ENCODE data around the gene FAM177B.

The FAM177B gene

DNA sequence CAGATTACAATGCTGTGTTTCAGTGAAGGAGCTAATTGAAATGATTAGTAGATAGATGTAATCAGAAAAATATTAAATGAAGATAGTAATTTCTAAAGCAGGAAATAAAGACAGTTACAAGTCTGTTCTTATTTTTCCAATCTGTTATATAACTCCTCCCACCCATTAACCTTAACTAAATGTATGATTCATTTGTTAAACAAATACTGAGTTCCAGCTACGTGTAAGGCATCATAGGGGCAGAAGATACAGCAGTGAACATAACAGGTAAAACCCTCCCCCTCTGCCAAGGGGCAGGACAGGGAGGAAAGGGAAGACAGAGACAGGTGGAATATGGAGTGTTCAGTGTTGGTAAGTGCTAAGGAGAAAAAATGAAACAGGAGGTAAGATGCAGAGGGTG lies at the start of gene FAM177B:
TSS of gene FAM177B (plus strand) at position 231 of the 400 bp plus-strand sequence. CDS start 9,344 bp downstream, outside the sequence.
- DNase-seq (ENCODE audit: low read depth in 3 of 3, low spot score in 1 of 3), result no peak

DNA sequence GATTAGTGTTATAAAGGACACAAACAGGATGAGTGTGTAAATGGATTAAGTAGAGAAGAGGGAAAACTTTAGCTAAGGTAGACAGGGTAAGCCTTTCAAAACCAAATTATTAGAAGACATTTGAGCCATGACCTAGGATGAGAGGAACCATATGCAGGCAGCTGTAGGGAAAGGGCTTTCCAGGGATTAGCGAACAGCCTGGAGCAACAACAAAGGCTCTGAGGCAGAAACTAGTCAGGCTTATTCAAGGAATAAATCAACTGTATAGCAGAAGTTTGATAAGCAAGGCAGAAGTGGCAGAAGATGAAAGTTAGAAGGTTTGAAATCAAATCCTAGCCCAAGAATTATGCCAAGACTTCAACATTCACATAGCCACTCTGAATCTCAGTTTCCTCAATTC lies 46.0 kb upstream of the FAM177B start:
- DNase-seq (ENCODE audit: low read depth in 3 of 3, low spot score in 1 of 3), result no peak

DNA sequence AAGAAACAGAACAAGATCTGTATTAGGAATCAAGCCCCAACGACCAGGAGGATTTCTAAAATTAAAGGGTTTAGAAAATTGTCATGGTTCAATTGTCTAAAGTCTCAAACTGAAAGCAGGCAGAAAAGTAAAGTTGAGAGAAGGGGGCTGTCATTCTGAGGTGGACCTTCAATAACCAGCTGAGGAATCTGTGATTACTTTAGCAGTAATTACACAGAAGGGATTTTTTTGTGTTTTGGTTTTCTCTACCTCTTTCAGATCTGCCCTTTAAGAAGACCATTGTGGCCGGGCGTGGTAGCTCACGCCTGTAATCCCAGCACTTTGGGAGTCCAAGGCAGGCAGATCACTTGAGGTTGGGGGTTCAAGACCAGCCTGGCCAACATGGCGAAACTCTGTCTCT lies 42.1 kb upstream of the FAM177B start:
- no peak for DNase-seq (ENCODE audit: low read depth in 3 of 3, low spot score in 1 of 3)

DNA sequence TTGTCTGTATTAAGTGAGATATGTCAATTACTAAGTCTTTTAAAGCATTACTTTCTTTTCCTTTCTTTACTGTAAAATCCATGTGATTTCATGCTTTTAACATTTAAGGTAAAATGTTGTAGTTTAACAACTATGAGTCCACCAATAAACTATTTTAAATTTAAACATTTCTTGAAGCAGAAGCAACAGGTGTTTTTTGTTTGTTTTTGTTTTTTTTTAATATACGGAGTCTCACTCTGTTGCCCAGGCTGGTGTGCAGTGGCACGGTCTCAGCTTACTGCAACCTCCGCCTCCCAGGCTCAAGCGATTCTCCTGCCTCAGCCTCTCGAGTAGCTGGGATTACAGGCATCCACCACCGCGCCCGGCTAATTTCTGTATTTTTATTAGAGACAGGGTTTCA lies 40.3 kb upstream of the FAM177B start:
- DNase-seq (ENCODE audit: low read depth in 3 of 3, low spot score in 1 of 3), result no peak

DNA sequence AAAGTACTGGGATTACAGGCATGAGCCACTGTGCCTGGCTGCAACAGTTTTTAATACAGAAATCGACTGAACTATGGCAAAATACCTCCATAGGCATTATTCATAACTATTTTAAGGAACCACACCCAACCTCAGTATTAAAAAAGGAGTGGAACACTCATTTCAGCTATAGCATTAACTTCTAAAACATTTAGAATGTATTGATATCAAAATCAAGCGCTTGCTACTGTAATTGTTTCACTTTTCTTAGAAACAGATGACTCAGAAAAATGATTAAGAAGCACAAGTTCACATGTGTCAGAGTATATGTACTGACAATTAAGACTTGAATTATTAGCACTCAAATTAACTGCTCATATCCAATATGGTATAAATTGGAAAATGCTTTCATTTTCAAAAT lies 39.8 kb upstream of the FAM177B start:
- DNase-seq (ENCODE audit: low read depth in 3 of 3, low spot score in 1 of 3), result no peak

DNA sequence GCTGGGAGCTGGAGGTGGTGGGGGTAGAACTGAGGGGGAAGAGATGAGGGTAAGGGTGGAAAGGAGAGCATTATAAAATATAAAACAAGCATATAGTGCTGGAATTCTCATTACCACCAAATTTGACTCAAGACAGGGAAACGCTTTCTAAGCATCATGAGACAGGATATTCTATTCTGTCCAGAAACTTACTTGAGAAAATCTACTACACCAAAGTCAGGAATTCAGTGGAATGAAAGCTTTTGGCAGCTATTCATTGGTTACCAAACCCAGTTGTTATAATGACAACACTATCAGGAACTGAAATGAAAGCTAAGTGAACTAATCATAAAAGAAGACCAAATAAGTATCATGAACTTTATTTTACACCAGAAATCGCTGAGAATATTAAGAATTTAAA lies 39.2 kb upstream of the FAM177B start:
- no peak for DNase-seq (ENCODE audit: low read depth in 3 of 3, low spot score in 1 of 3)

DNA sequence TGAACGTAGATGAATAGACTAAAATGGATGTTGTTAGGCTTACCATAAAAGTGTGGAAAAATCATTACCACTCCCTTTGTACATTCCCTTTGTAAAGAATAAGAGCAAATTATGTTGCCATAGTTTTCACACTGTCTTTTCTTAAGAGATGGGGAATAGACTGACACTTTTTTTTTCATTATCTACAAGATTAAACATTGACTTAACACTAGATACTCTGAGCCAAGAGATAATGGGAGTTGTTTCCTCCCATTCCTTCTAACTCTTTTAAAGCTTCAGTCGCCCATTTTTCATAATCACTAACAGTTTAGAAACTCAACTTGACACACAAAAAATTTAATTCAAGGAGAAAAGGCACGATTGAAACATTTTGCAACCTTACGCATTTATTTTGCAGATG lies 34.8 kb upstream of the FAM177B start:
- no peak for DNase-seq (ENCODE audit: low read depth in 3 of 3, low spot score in 1 of 3)

DNA sequence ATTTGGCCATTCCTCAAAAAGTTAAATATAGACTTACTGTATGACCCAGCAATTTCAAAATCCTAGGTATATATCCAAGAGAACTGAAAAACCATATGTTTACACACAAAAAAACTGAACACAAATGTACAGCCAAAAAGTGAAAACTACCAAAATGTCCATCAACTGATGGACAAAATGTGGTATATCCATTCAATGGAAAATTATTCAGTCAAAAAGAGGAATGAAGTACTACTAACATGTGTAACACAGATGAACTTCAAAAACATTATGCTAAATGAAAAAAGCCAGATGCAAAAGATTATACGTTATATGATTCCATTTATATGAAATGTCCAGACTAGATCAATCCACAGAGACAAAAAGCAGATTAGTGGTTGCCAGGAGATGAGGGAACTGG lies 32.7 kb upstream of the FAM177B start:
- DNase-seq (ENCODE audit: low read depth in 3 of 3, low spot score in 1 of 3), result no peak

DNA sequence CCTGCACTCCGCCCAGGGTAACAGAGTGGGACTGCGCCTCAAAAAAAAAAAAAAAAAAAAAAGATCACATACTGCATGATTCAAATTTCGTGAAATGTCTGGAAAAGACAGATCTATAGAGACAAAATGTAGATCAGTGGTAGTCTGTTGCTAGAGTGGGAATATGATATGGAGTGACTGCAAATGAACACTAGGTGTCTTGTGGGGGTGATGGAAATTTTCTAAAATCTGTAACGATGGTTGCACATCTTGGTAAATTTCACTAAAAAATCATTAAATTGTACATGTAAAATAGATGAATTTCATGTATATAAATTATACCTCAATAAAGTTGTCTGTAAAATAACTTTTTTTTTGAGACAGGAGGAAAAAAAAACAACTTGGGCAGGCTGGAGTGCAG lies 30.2 kb upstream of the FAM177B start:
- DNase-seq (ENCODE audit: low read depth in 3 of 3, low spot score in 1 of 3), result no peak

DNA sequence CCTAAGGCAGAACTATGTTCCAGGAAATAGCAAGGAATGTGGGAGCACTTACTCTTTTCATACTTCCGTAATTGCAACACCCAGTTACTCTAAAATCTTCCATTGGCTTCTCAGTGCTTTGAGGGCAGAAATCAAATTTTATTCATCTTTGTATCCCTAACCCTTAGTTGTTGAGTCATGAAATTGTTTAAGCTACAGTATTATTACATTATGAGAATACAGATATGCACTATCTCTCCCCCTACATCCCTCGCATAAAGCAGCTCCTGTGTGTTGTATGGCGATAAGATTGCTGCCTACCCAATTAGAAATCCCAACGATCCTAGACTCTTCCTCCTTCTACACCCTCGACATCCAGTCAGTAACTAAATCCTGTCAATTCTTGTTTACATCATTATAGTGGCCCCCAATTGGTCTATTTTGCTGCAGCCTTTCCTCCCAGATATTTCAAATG lies 27.3 kb upstream of the FAM177B start:
- no peak for DNase-seq (ENCODE audit: low read depth in 3 of 3, low spot score in 1 of 3)

DNA sequence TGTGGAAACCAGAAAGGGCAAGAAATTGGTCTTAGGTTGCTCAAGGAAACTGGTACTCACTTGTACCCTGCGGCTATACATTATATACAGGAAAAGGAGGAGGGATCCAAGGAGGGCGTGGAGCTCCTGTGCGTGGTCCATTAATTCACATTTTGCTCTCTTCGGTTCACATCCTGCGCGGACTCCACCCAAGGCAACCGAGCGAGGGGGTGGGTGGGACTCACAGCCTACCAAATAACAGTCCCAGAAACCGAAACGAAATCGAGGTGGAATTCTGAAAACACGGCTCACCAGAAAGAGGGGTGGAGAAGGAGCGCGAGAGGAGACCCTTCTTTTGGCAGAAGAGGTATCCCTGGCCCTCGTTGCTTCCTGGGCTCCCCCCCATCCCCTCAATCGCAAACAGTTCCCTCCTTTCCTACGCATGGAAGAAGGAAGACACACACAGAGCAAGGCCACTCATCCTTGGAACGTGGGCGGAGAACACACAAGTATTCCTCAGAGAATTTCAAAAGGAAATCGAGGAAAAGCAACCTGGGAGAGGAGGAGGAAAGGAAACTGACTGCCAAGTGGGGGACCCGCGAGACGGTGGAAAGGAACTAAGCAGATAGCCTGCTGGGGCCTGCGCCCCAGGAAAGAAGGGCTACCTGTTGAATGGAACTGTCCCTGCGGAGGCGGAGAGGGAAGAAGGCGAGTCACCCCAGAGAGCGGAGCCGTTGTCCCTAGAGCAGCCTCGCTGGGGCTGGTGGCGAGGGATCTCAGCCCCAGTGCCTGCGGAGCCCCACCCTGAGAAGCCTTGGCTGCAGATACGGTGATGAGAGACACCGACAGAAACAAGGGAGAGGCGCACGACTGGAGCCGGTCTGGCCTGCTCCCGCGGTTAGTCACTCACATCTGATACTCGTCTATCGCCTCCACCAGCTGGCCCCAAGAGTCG lies 25.4 kb upstream of the FAM177B start:
- DNase-seq (ENCODE audit: low read depth in 3 of 3, low spot score in 1 of 3), result peak in 2 of 3 donors; percentile 22 to 40

DNA sequence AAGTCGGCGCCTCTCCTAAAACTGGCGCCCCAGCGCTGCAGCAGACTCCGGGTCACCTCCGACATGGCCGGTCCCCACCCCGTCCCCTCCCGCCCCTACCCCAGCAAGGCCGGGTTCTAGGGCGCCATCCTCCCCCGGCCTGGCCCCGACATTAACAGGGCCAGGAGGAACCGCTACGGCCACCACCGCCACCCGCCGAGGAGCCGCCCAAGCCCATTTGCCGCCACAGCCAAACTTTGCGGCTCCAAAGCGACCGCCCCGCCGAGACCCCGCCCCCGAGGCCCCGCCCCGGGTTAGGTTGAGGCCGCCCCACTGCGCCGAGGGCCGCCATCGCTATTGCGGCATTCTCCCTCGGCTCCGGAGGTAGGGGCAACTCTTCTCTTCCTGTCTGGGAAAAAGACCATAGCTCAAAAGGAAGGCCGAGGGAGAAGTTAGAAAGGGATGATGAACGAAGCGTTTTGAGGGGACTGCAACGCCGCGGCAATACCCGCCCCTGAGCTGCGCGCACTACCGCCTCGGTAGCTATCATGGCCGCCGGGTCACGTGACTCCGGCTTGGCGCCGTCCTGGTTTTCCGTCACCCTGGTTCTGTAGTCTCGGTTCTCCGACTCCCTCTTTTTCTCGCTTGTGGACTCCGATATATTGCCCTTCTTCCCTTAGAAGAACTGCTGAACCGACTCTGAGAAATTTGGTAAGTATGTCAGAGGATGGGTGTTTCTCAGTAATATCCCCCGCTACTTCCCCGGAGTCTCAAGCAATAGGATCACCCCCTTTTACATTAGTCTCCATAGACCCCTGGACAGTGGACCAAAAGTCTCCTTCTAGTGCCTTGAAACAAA lies 24.5 kb upstream of the FAM177B start, which contains the start of the genes AIDA and BROX:
TSS of gene AIDA (minus strand) at position 239 of the 838 bp plus-strand sequence. CDS start at position 65, 174 bp downstream.
TSS of gene BROX (plus strand) at position 312 of the 838 bp plus-strand sequence. CDS start 3,136 bp downstream, outside the sequence.
- peak; percentile 86 to 99 (median 89) for DNase-seq (ENCODE audit: low read depth in 3 of 3, low spot score in 1 of 3)

DNA sequence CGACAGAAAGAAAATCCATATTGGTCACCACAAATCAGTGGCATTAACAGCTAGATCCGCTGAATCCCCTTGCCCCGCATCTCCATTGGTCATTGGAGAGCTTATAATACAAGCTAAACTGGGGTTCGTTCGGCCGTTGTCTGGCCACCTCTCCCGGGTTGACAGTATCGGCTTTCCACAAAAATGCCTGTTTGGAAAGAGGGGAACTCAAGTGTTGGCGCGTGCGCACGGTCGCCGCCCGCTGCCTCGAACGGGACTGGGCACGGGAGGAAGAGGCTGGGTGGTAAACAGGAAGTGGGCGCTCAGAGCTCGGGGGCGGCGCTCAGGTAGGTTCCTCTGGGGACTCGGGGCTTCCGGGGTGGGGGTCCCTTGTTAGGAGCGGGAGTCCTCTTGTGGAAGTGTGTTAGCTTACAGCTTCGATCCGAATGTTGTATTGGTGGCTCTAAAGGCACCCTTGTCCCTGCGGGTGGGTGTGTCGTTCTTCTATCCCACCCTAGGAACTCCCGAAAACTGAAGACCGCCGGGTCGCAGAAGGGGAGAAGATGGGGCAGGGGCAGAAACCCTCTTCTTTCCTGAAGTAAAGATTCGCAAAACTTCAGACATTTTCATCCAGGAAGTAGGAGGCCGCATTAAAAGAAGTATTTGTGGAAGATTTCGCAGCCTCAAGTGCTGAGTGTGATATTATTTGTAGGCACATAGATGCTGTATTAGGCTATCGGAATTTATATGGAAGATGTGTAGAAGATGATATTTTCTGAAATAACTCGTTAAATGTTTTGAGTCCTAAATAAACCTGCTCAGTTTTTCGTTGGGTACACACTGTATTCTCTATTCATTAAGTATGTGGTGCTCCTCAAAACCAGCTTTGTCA lies 23.7 kb upstream of the FAM177B start:
- DNase-seq (ENCODE audit: low read depth in 3 of 3, low spot score in 1 of 3), result peak; percentile 71 to 80 (median 77)

DNA sequence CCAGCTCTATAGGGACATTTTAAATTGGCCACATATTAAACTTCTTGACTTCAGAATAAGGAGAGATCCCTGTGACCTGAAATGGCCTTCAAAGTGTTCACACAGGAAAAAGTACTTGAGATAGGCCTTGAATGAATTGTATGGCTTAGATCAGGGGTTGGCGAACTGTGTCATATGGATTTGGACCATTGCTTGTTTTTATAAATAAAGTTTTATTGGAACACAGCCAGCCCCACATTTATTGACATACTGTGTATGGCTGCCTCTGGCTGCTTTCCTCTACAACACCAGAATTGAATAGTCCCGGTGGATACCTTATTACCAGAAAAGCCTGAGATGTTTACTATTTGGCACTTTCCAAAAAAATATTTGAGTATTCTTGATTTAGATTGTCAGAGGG lies 20.6 kb upstream of the FAM177B start:
- DNase-seq (ENCODE audit: low read depth in 3 of 3, low spot score in 1 of 3), result no peak

DNA sequence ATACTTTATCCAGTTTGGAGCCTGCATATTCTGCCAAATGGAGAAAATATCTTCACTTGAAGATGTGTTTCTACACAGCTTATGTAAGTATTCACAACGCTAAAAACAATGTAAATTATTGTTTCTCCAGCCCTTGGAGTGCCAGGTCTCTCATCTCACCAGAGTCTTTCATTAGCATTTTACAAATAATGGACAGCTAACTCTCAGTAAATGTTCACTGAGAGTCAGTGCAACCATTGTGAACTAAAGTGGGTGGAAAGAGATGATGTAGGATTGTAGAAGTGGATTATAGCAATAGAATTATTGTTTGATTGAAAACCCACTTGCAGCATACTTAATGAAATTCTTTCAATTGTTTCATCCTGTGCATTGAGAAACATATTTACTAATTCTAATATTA lies 8.3 kb upstream of the FAM177B start:
- no peak for DNase-seq (ENCODE audit: low read depth in 3 of 3, low spot score in 1 of 3)

DNA sequence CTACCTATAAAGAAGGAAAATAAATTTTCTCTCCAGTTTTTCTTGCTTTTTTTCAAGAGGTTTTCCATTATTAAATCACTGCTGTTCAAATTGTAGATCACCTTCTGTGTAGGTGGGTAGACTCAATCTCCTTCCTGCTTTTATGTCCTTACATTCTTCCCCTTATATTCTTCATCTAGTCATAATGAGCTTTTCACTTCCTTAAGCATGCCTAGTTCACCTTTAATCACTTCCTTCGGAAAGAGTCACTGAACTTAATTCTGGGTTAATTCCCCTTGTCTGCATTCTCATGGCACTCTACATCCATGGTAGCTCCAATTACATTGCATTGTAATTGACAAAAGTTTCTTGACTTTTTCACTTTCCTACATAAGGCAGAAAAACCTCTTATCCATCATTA lies 6.1 kb upstream of the FAM177B start:
- no peak for DNase-seq (ENCODE audit: low read depth in 3 of 3, low spot score in 1 of 3)

DNA sequence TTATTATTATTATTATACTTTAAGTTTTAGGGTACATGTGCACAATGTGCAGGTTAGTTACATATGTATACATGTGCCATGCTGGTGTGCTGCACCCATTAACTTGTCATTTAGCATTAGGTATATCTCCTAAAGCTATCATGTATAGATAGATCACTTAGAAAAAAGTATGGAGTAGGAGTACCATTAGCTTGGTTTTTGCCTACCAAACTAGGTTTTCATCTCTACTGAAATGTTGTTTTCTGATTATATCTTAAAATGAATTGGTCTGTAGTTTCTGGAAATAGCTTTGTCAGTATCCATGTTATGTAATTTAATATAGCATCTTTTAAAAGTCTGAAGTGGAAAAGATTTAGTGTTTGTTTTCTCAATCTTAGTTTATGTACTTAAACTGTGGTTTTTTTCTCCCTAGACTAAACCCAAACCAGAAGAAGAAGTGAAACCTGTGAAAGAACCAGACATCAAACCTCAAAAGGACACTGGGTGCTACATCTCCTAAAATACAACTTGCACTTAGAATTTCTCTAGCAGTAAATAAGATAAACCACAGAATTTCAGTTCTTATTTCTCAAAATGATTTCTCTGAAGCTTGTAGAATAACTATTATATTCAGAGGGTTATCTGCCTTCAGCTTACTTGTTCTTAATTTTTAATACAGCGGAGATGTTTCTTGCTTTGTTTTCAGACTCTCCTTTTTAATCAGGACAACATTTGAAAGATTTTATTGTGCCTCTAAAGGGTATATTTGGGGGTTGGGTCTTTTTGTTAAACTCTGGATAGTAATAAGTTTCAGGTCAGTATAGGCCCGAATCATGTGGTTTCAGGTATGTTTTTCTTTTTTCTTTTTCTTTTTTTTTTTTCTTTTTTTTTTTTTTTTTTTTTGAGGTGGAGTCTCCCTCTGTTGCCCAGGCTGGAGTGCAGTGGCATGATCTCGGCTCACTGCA lies 4.5 kb upstream of the FAM177B start:
- no peak for DNase-seq (ENCODE audit: low read depth in 3 of 3, low spot score in 1 of 3)

DNA sequence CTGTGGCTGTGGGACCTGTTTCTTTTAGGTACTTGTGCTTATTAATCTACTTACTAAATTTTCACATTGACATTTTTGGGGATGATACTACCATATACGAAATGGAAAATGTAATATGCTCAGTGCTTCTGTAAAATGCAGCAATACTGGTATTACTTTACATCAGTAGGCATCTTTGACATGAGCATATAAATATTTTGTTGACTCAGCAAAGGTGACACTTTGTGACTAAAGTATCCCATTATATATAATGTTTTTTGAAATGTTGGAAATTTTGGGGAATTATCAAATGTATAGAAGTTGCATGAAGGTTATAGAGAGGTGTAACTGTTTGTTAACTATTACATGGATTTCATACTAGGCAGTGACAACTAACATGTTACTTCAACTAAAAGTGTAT lies 2.3 kb upstream of the FAM177B start:
- DNase-seq (ENCODE audit: low read depth in 3 of 3, low spot score in 1 of 3), result no peak

DNA sequence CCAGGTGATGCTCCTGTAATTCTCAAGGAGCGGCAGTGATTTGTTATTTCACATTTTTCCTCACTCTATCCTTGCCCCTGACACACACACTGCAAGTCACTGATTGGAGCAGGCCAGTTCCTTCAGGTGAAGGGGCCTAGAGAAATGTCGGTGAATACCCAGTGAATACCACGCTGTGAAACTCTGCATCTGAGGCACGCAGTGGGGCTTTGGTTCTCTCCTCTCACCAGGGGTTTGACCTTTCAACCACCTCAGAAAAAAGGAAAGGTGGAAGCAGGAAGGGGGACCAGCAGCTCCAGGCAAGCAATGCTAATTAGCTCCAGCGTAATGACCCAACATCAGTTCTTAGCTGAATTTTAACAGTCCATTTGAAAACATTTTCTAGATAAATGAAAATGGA lies 532 bp upstream of the FAM177B start:
- no peak for DNase-seq (ENCODE audit: low read depth in 3 of 3, low spot score in 1 of 3)

DNA sequence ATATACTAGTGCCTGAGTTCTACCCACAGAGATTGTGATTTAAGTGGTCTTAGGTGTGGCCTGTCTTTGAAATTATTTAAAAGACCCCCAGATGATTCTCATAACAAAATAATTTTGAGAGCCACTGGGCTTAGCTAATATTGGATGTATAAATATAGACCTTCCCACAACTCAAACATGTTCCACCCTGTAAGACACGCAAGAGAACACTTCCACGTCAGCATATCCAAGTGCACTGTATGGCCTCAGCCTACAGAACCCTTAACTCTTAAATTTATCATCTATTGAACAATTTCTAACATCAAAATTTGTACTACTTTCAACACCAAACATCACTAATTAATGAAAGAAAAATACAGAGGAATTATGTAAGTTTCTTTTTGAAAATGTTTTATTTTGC lies 2.5 kb downstream of the FAM177B start:
- no peak for DNase-seq (ENCODE audit: low read depth in 3 of 3, low spot score in 1 of 3)

Data from stimulated activated CD4-positive, alpha-beta T cell treated with anti-CD3 and anti-CD28 coated beads, TNF-alpha, amount 100 ng/mL, for 1 hour (primary cell).